Endothelial cell of umbilical vein (primary cell): ENCODE measurements around the gene GPR82. TPM values are rescaled to one million over a fixed set of nuclear protein-coding genes. Genes with fewer than 3 reads are reported as not detected.

Experiments
- BruUV-seq: library from RNA; stranded (reverse); fragments of 400-500 nt; replicated peaks from 2 replicates; lab custom pipeline; 2021; lab: Mats Ljungman, UMichigan
- CTCF ChIA-PET: fragments of 300-600, 350-600 bp; sonication (Branson Sonifier 250); formaldehyde crosslinking; loops from one replicate; lab custom pipeline; 2021; ENCODE audit warnings: antibody characterized with exemption, inconsistent platforms; lab: Charles Lee
- POLR2A ChIA-PET: fragments of 300-600, 350-600 bp; sonication (Branson Sonifier 250); formaldehyde crosslinking; loops from one replicate; lab custom pipeline; 2021; ENCODE audit warnings: antibody characterized with exemption, inconsistent platforms; lab: Charles Lee
- DNase-seq: peaks from one replicate; pipeline ENCODE4 v3.0.0-alpha.2; 2011; ENCODE audit warnings: low read depth, low spot score
- FAIRE-seq: peaks from 2 replicates; lab custom pipeline; 2011; peaks lifted over from hg19 to GRCh38; lab: Jason Lieb, UNC
- H2AFZ ChIP-seq: 2 replicates; pipeline ENCODE4 v1.6.0; 2012; ENCODE audit warnings: low read depth, low read length, control low read depth, inconsistent platforms
- H3K27ac ChIP-seq: 2 replicates; pipeline ENCODE4 v1.5.1; 2011; ENCODE audit warnings: low read depth, mild to moderate bottlenecking, control low read depth, low read length, moderate library complexity; ENCODE audit not compliant: insufficient read depth
- H3K27me3 ChIP-seq, 2 experiments: 2 replicates each; pipeline versions ENCODE4 v1.6.0 to v1.6.1; 2011; ENCODE audit warnings: low read length in 2 of 2, mixed read lengths in 1 of 2; ENCODE audit not compliant: control insufficient read depth in 2 of 2, insufficient read depth in 2 of 2
- H3K36me3 ChIP-seq, 2 experiments: 2 replicates in 1 of 2; 3 replicates in 1 of 2; pipeline ENCODE4 v1.5.1; 2011; ENCODE audit warnings: low read length in 2 of 2, mild to moderate bottlenecking in 1 of 2, moderate library complexity in 1 of 2; ENCODE audit not compliant: control insufficient read depth in 2 of 2, insufficient read depth in 2 of 2; ENCODE audit errors: extremely low read depth in 1 of 2
- H3K4me1 ChIP-seq: 3 replicates; pipeline ENCODE4 v1.5.1; 2011; ENCODE audit warnings: mild to moderate bottlenecking, low read length; ENCODE audit not compliant: control insufficient read depth, insufficient read depth; ENCODE audit errors: extremely low read depth
- H3K4me2 ChIP-seq: 2 replicates; pipeline ENCODE4 v1.6.1; 2011; ENCODE audit warnings: low read length, control low read depth, mixed read lengths; ENCODE audit not compliant: insufficient read depth
- H3K4me3 ChIP-seq, 3 experiments: fragments of 200-600 bp in 1 of 3; sonication (generic), shearing (Covaris generic) in 1 of 3; replicated peaks in 1 of 3; 2 replicates each; pipeline ENCODE4 v1.5.1; 2011 to 2016; ENCODE audit warnings: control low read depth in 3 of 3, low read length in 3 of 3, mild to moderate bottlenecking in 2 of 3, inconsistent platforms in 1 of 3, low read depth in 1 of 3, moderate library complexity in 1 of 3; ENCODE audit not compliant: insufficient read depth in 1 of 3
- H3K79me2 ChIP-seq: 2 replicates; pipeline ENCODE4 v1.6.0; 2012; ENCODE audit warnings: low read length, inconsistent platforms; ENCODE audit not compliant: control insufficient read depth, insufficient read depth
- H3K9ac ChIP-seq: replicated peaks from 2 replicates; pipeline ENCODE3; 2011; ENCODE audit warnings: low read length, control low read depth; ENCODE audit not compliant: insufficient read depth; ENCODE audit errors: extremely low read depth
- H3K9me1 ChIP-seq: replicated peaks from 3 replicates; pipeline ENCODE4 v1.6.0; 2011; ENCODE audit warnings: mild to moderate bottlenecking, low read length; ENCODE audit not compliant: control insufficient read depth, insufficient read depth; ENCODE audit errors: extremely low read depth
- H3K9me3 ChIP-seq: replicated peaks from 2 replicates; pipeline ENCODE4 v1.5.1; 2012; ENCODE audit warnings: low read length, inconsistent platforms; ENCODE audit not compliant: control insufficient read depth, insufficient read depth
- H4K20me1 ChIP-seq: replicated peaks from 2 replicates; pipeline ENCODE3; 2011; ENCODE audit warnings: mild to moderate bottlenecking, low read length; ENCODE audit not compliant: control insufficient read depth, insufficient read depth; ENCODE audit errors: extremely low read depth
- EZH2 ChIP-seq: IDR thresholded peaks from 2 replicates; pipeline ENCODE4 v1.6.1; 2012; ENCODE audit warnings: borderline replicate concordance, low read depth, mild to moderate bottlenecking, moderate library complexity, low read length, inconsistent platforms; ENCODE audit not compliant: severe bottlenecking
- FOS ChIP-seq: IDR thresholded peaks from 2 replicates; pipeline ENCODE4 v1.6.1; 2011; ENCODE audit warnings: mild to moderate bottlenecking, low read length, moderate library complexity, borderline replicate concordance; ENCODE audit not compliant: insufficient read depth
- GATA2 ChIP-seq: IDR thresholded peaks from 2 replicates; pipeline ENCODE4 v1.7.0; 2011; ENCODE audit warnings: low read depth, mild to moderate bottlenecking, moderate library complexity, mixed read lengths, low read length; ENCODE audit not compliant: insufficient read length, insufficient read depth
- JUN ChIP-seq: IDR thresholded peaks from 2 replicates; pipeline ENCODE4 v1.6.1; 2011; ENCODE audit warnings: borderline replicate concordance, low read depth; ENCODE audit not compliant: insufficient read length, insufficient read depth
- MYC ChIP-seq: IDR thresholded peaks from one replicate; pipeline ENCODE4 v1.6.1; 2011; ENCODE audit warnings: mild to moderate bottlenecking, low read depth, low read length
- dilution Hi-C: fragments of 300-500 bp; cut with MboI; formaldehyde crosslinking; loops from one replicate; pipeline ENCODE4 v1.15.0; 2019; ENCODE audit warnings: low sequenced_read_pairs; ENCODE audit not compliant: extremely low pct_ligation_motif_present
- intact Hi-C: fragments of 100-400 bp; cut with micrococcal nuclease; formaldehyde crosslinking; loops from one replicate; pipeline ENCODE4 v1.10.0; 2022
- polyA plus RNA-seq, 4 experiments: library from polyadenylated mRNA; depleted of rRNA in 3 of 4; stranded (reverse) in 3 of 4; unstranded in 1 of 4; fragments of >200 nt; gene quantifications; 2 replicates each; pipeline versions ENCODE4 v1.2.1 to v1.2.3, GENCODE V29; 2011 to 2012; ENCODE audit warnings: missing spikeins in 1 of 4
- total RNA-seq: library from RNA; stranded (reverse); gene quantifications from 2 replicates; pipeline ENCODE4 v1.2.3, GENCODE V29; 2021
- TF ChIP-seq, protein P1 (sequence below), 2 donors: IDR thresholded peaks; 1 replicate in 1 of 2; 2 replicates in 1 of 2; pipeline ENCODE4 v1.5.1; 2011; ENCODE audit warnings: low read length in 2 of 2, mild to moderate bottlenecking in 2 of 2, moderate library complexity in 2 of 2, control low read depth in 1 of 2, inconsistent platforms in 1 of 2, low read depth in 1 of 2; ENCODE audit not compliant: insufficient read depth in 1 of 2; ENCODE audit errors: extremely low read depth in 1 of 2

GPR82 gene
- total and polyA plus RNA-seq, 2 donors (not counting 3 experiments of a cell fraction or from before 2014, with no cell fraction given), result not detected

DNA sequence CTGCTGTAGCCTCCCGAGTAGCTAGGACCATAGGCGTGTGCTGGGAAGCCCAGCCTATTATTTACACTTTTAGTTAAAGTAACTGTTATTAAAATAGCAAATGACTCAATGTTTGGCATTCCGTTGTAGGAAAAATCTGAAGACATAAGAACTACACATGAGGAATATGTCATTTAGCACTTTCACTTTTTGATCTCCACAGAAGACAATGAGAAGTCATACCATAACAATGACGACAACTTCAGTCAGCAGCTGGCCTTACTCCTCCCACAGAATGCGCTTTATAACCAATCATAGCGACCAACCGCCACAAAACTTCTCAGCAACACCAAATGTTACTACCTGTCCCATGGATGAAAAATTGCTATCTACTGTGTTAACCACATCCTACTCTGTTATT is 28.6 kb upstream of the GPR82 start:
- no peaks in the 10 kb centered on the region for H4K20me1 ChIP-seq
- POLR2A ChIA-PET, result no interaction called here
- H3K4me3 ChIP-seq, result no peak overlapping the region
- no peaks in the 10 kb centered on the region for H3K4me1 ChIP-seq
- H3K36me3 ChIP-seq, result no peaks in the 10 kb centered on the region
- no peak overlapping the region for H3K27ac ChIP-seq
- DNase-seq (no peak), FAIRE-seq (no peak)
- CTCF ChIA-PET, result no interaction called here
- H3K9me3 ChIP-seq, result no peaks in the 10 kb centered on the region
- TF ChIP-seq GATA2 (no peak), MYC (no peak), JUN (no peak), FOS (no peak), EZH2 (no peak)
- TF ChIP-seq, protein P1, sequence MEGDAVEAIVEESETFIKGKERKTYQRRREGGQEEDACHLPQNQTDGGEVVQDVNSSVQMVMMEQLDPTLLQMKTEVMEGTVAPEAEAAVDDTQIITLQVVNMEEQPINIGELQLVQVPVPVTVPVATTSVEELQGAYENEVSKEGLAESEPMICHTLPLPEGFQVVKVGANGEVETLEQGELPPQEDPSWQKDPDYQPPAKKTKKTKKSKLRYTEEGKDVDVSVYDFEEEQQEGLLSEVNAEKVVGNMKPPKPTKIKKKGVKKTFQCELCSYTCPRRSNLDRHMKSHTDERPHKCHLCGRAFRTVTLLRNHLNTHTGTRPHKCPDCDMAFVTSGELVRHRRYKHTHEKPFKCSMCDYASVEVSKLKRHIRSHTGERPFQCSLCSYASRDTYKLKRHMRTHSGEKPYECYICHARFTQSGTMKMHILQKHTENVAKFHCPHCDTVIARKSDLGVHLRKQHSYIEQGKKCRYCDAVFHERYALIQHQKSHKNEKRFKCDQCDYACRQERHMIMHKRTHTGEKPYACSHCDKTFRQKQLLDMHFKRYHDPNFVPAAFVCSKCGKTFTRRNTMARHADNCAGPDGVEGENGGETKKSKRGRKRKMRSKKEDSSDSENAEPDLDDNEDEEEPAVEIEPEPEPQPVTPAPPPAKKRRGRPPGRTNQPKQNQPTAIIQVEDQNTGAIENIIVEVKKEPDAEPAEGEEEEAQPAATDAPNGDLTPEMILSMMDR (IDR thresholded peaks at IDR 0.05; ENCODE audit: extremely low read depth in 1 of 2, insufficient read depth in 1 of 2, low read depth in 1 of 2, low read length in 2 of 2), result no peak
- no peak overlapping the region for H3K9ac ChIP-seq
- intact Hi-C loops, result no loop called here
- H3K27me3 ChIP-seq, result no peaks in the 10 kb centered on the region
- no peak overlapping the region for H2AFZ ChIP-seq
- dilution Hi-C loops, result no loop called here
- no peaks in the 10 kb centered on the region for H3K79me2 ChIP-seq
- H3K4me2 ChIP-seq, result no peak overlapping the region
- H3K9me1 ChIP-seq, result no peaks in the 10 kb centered on the region
- no TSS peak for BruUV-seq
